Adipose tissue (tissue), 3 donors: Measurements from ENCODE around the gene SRP68. TPM values are rescaled to one million over a fixed set of nuclear protein-coding genes. Genes with fewer than 3 reads are reported as not detected.
"Not testable (repeated sequence)": the region's sequence is repeated elsewhere in the genome, so short reads cannot be mapped to it uniquely, and the experiment has no call there.

Source experiments
- H3K27ac ChIP-seq: one replicate; pipeline ENCODE4 v1.5.1; 2013; ENCODE audit warnings: low read depth, low read length
- WGBS, 3 donors: extraction: QIAGEN DNeasy Blood & Tissue Kit; methylation state at CpG; one replicate each; pipeline ENCODE4 v1.1.7; 2013; 5-methylcytosine and 5-hydroxymethylcytosine counted together
- polyA plus RNA-seq, 3 donors: library from polyadenylated mRNA; stranded (reverse); fragments of 200-250 nt; gene quantifications; one replicate each; pipeline ENCODE4 v1.2.3, GENCODE V29; 2013
- donor health status: healthy with polysubstance abuse.
- donor health status: Bipolar disorder and iron deficiency.
- donor health status: healthy.

SRP68 gene
- polyA plus RNA-seq, 3 donors, result 44.1 to 68.6 (median 49.5) TPM

GRCh38 chr17:76051561-76051960, 20.8 kb downstream of the SRP68 start:
- no peak overlapping the region for H3K27ac ChIP-seq
- whole genome bisulfite sequencing, 3 donors, result 59 to 86% (median 86%) methylated on average over 6 of the region's 6 CpGs

- WGBS, 3 donors, result 78 to 96% (median 88%) methylated on average over 11 of the region's 11 CpGs
- no peak overlapping the region for H3K27ac ChIP-seq
These were observed 21.5 kb downstream of the SRP68 start for GRCh38 chr17:76050538-76051467.

GRCh38 chr17:76049836-76050537, 22.3 kb downstream of the SRP68 start:
- WGBS, 3 donors, result 92% methylated on average over 15 of the region's 15 CpGs
- no peak overlapping the region for H3K27ac ChIP-seq

GRCh38 chr17:76049239-76049638, 23.1 kb downstream of the SRP68 start:
- no peak overlapping the region for H3K27ac ChIP-seq
- 81 to 88% (median 83%) methylated on average over 3 of the region's 3 CpGs for WGBS, 3 donors

- WGBS, 3 donors, result 80 to 84% (median 82%) methylated on average over 9 of the region's 9 CpGs
- no peak overlapping the region for H3K27ac ChIP-seq
These were observed 23.6 kb downstream of the SRP68 start for GRCh38 chr17:76048711-76049110.

GRCh38 chr17:76048025-76048605, 24.2 kb downstream of the SRP68 start:
- 81 to 85% (median 83%) methylated on average over 9 of the region's 9 CpGs for WGBS, 3 donors
- no peak overlapping the region for H3K27ac ChIP-seq

GRCh38 chr17:76046064-76046463, 26.3 kb downstream of the SRP68 start:
- WGBS, 3 donors, result 85 to 92% (median 92%) methylated on average over 8 of the region's 8 CpGs
- no peak overlapping the region for H3K27ac ChIP-seq

- H3K27ac ChIP-seq, result not testable (repeated sequence)
- 85 to 89% (median 86%) methylated on average over 11 of the region's 11 CpGs for WGBS, 3 donors
These were observed 27.8 kb downstream of the SRP68 start for GRCh38 chr17:76044475-76045007.

- 96 to 100% (median 99%) methylated on average over 3 of the region's 3 CpGs for WGBS, 3 donors
- H3K27ac ChIP-seq, result not testable (repeated sequence)
These were observed 29.4 kb downstream of the SRP68 start for GRCh38 chr17:76042868-76043267.

- WGBS, 3 donors, result 67 to 85% (median 77%) methylated on average over 6 of the region's 6 CpGs
- no peak overlapping the region for H3K27ac ChIP-seq
These were observed 31.9 kb downstream of the SRP68 start for GRCh38 chr17:76040376-76040775.

GRCh38 chr17:76039121-76039520, 33.2 kb downstream of the SRP68 start:
- no peak overlapping the region for H3K27ac ChIP-seq
- 76 to 84% (median 82%) methylated on average over 6 of the region's 6 CpGs for WGBS, 3 donors

GRCh38 chr17:76038050-76038449, 34.3 kb downstream of the SRP68 start:
- no peak overlapping the region for H3K27ac ChIP-seq
- WGBS, 3 donors, result 81 to 92% (median 82%) methylated on average over 3 of the region's 3 CpGs

- WGBS, 3 donors, result 46 to 66% (median 60%) methylated on average over 22 of the region's 22 CpGs
- no peak overlapping the region for H3K27ac ChIP-seq
These were observed 35.6 kb downstream of the SRP68 start for GRCh38 chr17:76036497-76037261.

- no peak overlapping the region for H3K27ac ChIP-seq
- 81 to 91% (median 86%) methylated on average over 13 of the region's 13 CpGs for WGBS, 3 donors
These were observed 37.6 kb downstream of the SRP68 start for GRCh38 chr17:76034428-76035350.

- no peak overlapping the region for H3K27ac ChIP-seq
- WGBS, 3 donors, result 94 to 98% (median 97%) methylated on average over 6 of the region's 6 CpGs
These were observed 39.2 kb downstream of the SRP68 start for GRCh38 chr17:76033139-76033538.

GRCh38 chr17:76032780-76033108, 39.6 kb downstream of the SRP68 start:
- no peak overlapping the region for H3K27ac ChIP-seq
- 52 to 94% (median 89%) methylated on average over 5 of the region's 5 CpGs for WGBS, 3 donors

- WGBS, 3 donors, result 63 to 82% (median 79%) methylated on average over 20 of the region's 20 CpGs
- H3K27ac ChIP-seq, result no peak overlapping the region
These were observed 40.1 kb downstream of the SRP68 start for GRCh38 chr17:76032073-76032779.
